SU-DHL-6 (cell line): ENCODE results near the gene E2F7.

ENCODE experiments used
- H2AFZ ChIP-seq: fragments of 200-600 bp; sonication (generic); 2 replicates; pipeline ENCODE4 v1.6.1; 2014; ENCODE audit warnings: low read depth, mild to moderate bottlenecking, moderate library complexity, mixed read lengths, antibody characterized with exemption, low read length; ENCODE audit not compliant: severe bottlenecking
- H3F3A ChIP-seq: fragments of 200-600 bp; shearing (Covaris generic); 2 replicates; pipeline ENCODE4 v1.6.0; 2016; ENCODE audit warnings: antibody characterized with exemption, mild to moderate bottlenecking; ENCODE audit not compliant: insufficient read depth
- H3K27ac ChIP-seq: fragments of 200-600 bp; sonication (generic); 2 replicates; pipeline ENCODE4 v1.5.1; 2016; ENCODE audit warnings: low read depth, mild to moderate bottlenecking, low read length, moderate library complexity, mixed read lengths
- H3K27me3 ChIP-seq: fragments of 200-600 bp; sonication (generic), shearing (Covaris generic); 2 replicates; pipeline ENCODE4 v1.6.0; 2014; ENCODE audit warnings: mild to moderate bottlenecking, low read length
- H3K36me3 ChIP-seq: fragments of 200-600 bp; sonication (generic); 2 replicates; pipeline ENCODE4 v1.6.1; 2014; ENCODE audit warnings: mild to moderate bottlenecking, low read length, mixed read lengths
- H3K4me2 ChIP-seq: fragments of 300-600, 200-600 bp; shearing (Covaris generic), sonication (generic); 2 replicates; pipeline ENCODE4 v1.6.0; 2014; ENCODE audit warnings: low read length, low read depth, mild to moderate bottlenecking; ENCODE audit not compliant: poor library complexity, severe bottlenecking
- H3K4me3 ChIP-seq: fragments of 200-600 bp; sonication (generic); 2 replicates; pipeline ENCODE4 v1.5.1; 2014; ENCODE audit warnings: antibody characterized with exemption, low read length, mild to moderate bottlenecking, mixed read lengths; ENCODE audit not compliant: insufficient read depth, poor library complexity, severe bottlenecking
- H3K79me2 ChIP-seq: fragments of 200-600 bp; sonication (generic); 2 replicates; pipeline ENCODE4 v1.6.1; 2014; ENCODE audit warnings: mild to moderate bottlenecking, low read length, moderate library complexity; ENCODE audit not compliant: insufficient read depth
- H3K9ac ChIP-seq: fragments of 200-600 bp; sonication (generic); 2 replicates; pipeline ENCODE4 v1.7.0; 2014; ENCODE audit warnings: mild to moderate bottlenecking, low read length
- H3K9me2 ChIP-seq: fragments of 200-600 bp; sonication (generic); replicated peaks from 2 replicates; pipeline ENCODE4 v1.6.1; 2014; ENCODE audit warnings: low read length; ENCODE audit not compliant: insufficient read depth
- H3K9me3 ChIP-seq: fragments of 200-600 bp; sonication (generic); 2 replicates; pipeline ENCODE4 v1.6.1; 2014; ENCODE audit warnings: low read length, mixed read lengths; ENCODE audit not compliant: insufficient read depth
- H4K20me1 ChIP-seq: fragments of 200-600 bp; sonication (generic); 2 replicates; pipeline ENCODE4 v1.6.1; 2014; ENCODE audit warnings: low read depth, mild to moderate bottlenecking, antibody characterized with exemption, low read length, moderate library complexity, mixed read lengths
- CTCF ChIP-seq: fragments of 200-600 bp; sonication (generic); IDR thresholded peaks from one replicate; pipeline ENCODE4 v1.5.1; 2017; ENCODE audit warnings: antibody characterized with exemption, mild to moderate bottlenecking, low read length, moderate library complexity; ENCODE audit not compliant: insufficient read depth, poor library complexity, severe bottlenecking
- EZH2phosphoT487 ChIP-seq: fragments of 200-600 bp; sonication (generic), shearing (Covaris generic); conservative IDR thresholded peaks from 2 replicates; pipeline ENCODE4 v1.6.1; 2018; ENCODE audit warnings: mild to moderate bottlenecking, antibody characterized with exemption, low read length, moderate library complexity, mixed read lengths

The E2F7 gene

GRCh38 chr12:77016606-77017005 lies 48.8 kb downstream of the E2F7 start:
- no peaks in the 10 kb centered on the region for H3K9me3 ChIP-seq
- H3F3A ChIP-seq = 0 out of 2 replicates have a peak, but pooled peaks cover 5% of the 10 kb centered on the region
- no peaks in the 10 kb centered on the region for H3K27me3 ChIP-seq
- TF ChIP-seq EZH2phosphoT487 (no peak), CTCF (no peak)
- H3K4me3 ChIP-seq = no peak overlapping the region
- H2AFZ ChIP-seq = no peak overlapping the region
- H4K20me1 ChIP-seq = no peaks in the 10 kb centered on the region
- H3K27ac ChIP-seq = no peak overlapping the region
- H3K36me3 ChIP-seq = 0 out of 2 replicates have a peak, but pooled peaks cover 7% of the 10 kb centered on the region
- H3K9ac ChIP-seq = no peak overlapping the region
- H3K9me2 ChIP-seq = no peaks in the 10 kb centered on the region
- H3K4me2 ChIP-seq = no peak overlapping the region
- H3K79me2 ChIP-seq = no peaks in the 10 kb centered on the region

GRCh38 chr12:77013091-77013490 lies 52.3 kb downstream of the E2F7 start:
- H3K4me3 ChIP-seq = no peak overlapping the region
- H3K27me3 ChIP-seq = no peaks in the 10 kb centered on the region
- no peaks in the 10 kb centered on the region for H3K9me2 ChIP-seq
- no peak overlapping the region for H2AFZ ChIP-seq
- no peaks in the 10 kb centered on the region for H3K36me3 ChIP-seq
- no peak overlapping the region for H3K27ac ChIP-seq
- H3K9me3 ChIP-seq = no peaks in the 10 kb centered on the region
- no peak overlapping the region for H3K4me2 ChIP-seq
- H4K20me1 ChIP-seq = no peaks in the 10 kb centered on the region
- no peak for TF ChIP-seq CTCF
- TF ChIP-seq EZH2phosphoT487 = no peak
- H3F3A ChIP-seq = no peaks in the 10 kb centered on the region
- no peak overlapping the region for H3K9ac ChIP-seq
- no peaks in the 10 kb centered on the region for H3K79me2 ChIP-seq

DNA sequence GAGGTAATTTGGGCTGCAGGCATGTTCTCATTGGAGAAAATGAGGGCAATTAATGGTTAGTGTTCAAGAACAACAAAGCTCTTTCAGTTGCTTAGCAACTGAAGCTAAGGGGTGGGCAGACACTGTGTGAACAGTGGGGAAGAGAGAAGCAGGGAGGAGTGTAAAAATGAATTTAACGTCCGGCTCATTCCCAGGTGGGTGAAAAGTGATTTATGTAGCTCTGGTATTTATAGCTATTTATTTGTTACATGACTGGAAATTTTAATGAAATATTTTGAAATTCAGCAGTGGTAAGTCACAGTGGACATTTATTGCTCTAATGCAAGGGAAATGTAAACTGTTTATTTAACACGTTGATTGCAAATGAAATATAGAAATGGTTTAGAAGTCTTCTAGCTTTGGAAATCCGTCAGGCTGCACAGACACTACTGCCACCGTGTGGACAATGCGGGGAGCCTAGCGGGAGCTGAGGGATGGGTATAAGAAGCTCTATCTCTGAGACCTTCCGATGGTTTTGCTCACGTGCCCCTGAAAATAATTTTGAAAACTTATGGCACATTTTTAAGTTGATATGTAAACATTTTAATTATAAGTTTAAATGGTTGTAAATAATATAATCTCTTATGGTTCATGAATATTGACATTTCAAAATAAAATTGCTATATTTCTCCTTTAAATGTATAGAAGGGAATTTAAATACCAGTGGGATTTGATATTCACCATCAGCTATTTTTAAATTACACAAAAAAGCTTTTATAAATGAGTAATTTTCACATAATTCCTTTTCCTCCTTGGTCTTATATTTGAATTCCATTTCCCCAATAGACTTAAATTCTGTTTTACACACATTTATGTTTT lies 54.4 kb downstream of the E2F7 start:
- Histone ChIP-seq H3K79me2 (no peaks in the 10 kb centered on the region), H3K4me2 (no peak overlapping the region), H3K36me3 (no peaks in the 10 kb centered on the region), H3F3A (no peaks in the 10 kb centered on the region), H3K27me3 (no peaks in the 10 kb centered on the region), H3K9me2 (no peaks in the 10 kb centered on the region), H4K20me1 (no peaks in the 10 kb centered on the region), H3K9me3 (no peaks in the 10 kb centered on the region), H2AFZ (no peak overlapping the region), H3K27ac (no peak overlapping the region), H3K9ac (no peak overlapping the region), H3K4me3 (no peak overlapping the region)
- peak; percentile 91 for TF ChIP-seq CTCF
- no peak for TF ChIP-seq EZH2phosphoT487
